GM12873 (cell line): ENCODE measurements around the gene GADD45GIP1.

Experiments
- CTCF ChIP-seq: IDR thresholded peaks from 2 replicates; pipeline ENCODE4 v1.5.1; 2012; ENCODE audit warnings: low read depth, mild to moderate bottlenecking, moderate library complexity, low read length, control low read depth; ENCODE audit not compliant: insufficient read depth; ENCODE audit errors: missing control alignments

The GADD45GIP1 gene

DNA sequence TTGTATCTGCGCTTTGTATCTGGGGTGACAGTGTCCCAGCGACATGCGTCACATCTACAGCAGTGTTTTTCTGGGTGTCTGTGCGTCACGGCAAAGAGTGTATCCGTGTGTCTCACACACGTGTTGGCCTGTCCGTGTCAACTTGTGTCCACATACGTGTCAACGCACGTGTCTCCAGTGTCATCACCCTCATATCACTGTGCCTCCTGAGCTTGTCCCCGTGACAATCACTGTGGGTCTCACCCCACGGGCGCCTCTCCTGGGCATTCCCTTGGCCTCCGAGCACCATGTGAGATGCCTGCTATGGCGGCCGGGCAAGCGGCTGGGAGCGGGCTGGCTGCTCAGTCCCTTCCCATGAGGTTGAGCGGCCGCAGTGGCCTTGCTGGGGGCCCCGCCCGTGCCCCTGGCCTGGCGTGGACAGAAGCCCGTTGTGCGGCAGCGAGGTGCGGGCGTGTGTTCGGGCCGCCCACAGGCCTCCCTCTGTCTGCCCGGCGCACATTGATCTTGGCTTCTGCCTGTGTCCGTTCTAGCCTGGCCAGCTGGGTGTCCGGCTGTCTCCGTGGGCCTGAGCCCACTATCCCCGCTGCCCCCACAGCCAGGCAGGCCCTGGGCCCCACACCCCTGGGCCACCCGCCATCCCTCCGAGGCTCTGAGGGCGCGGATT lies 44.6 kb upstream of the GADD45GIP1 start:
- no peak for TF ChIP-seq CTCF

- TF ChIP-seq CTCF: no peak
Observed at GRCh38 chr19:13001166-13001501, 44.1 kb upstream of the GADD45GIP1 start.

- no peak for TF ChIP-seq CTCF
Observed at GRCh38 chr19:12997967-12998940, 41.2 kb upstream of the GADD45GIP1 start.

DNA sequence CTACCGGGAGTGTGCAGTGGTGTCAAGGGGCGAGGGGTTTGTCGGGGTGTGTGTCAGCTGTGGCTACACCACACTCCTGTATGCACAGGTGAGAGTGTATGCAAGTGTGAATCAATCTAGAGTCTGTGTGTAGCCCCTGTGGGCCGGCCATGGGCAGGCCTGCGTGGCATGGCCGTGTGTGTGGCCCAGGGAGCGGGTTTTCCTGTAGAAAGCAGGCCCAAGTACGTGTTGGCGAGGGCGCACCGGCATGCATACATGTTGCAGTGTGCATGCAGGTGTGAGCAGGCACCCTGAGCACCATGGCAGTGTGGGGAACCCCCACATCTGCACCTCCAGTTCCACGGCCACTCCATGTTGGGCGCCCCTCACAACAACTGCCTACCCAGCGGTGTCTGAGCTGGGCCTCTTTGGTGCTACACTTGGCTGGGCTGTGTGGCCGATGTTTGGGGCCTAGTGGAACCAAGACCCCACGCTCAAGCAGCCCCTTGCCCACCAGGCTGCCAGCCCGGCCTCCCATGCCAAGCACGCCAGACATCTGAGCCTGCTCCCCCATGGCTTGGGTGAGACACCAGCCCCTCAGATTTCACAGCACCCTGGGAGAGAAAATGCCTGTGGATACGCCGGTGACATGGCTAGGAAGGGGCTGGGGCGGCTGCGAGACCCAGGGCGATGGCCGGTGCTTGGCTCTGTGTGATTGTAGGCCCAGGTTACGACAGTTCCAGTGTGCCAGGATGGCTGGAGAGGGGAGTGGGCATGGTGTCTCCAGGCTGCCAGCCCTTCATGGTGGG lies 40.4 kb upstream of the GADD45GIP1 start:
- no peak for TF ChIP-seq CTCF

DNA sequence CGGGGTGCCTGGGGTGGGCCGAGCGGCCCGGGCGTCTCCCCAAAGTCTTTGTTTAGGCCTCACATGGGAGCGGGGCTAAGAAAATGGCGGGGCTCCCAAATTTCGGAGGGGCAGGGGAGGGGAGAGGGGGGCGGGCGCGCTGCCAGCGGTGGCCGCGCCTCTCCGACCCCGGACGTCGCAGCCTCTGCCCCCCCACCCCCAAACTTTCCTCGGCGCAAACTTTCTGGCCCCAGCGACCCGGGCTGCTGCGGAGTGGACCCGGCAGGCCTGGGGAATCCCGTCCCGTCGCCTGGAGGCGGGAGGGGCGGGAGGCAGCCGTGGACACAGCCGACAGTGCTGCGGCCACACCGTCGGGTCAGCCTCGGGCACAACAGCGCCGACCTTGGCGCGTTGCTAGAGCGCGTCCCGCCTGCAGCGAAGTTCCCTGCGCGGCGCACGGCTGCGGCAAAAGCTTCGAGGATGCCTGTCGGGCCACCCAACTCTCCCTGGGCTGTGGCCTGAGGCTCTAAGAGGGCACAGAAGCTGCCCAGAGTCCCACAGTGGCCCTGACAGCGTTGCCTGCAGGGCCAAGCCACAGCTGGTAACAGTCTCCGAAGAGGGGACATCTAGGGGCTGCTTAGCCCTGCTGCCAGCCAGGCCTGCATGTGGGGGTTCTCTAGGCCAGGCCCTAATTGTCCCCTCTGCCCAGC lies 39.5 kb upstream of the GADD45GIP1 start:
- no peak for TF ChIP-seq CTCF

- TF ChIP-seq CTCF: no peak
Observed at GRCh38 chr19:12995596-12996405, 38.8 kb upstream of the GADD45GIP1 start.
